OCI-LY1 (cell line): ENCODE results near the gene HMGB1.
A peak's percentile ranks its signal among the peaks of the same experiment; 100 is the strongest.

Experiments
- H2AFZ ChIP-seq: fragments of 200-600 bp; sonication (generic), shearing (Covaris generic); 2 replicates; pipeline ENCODE4 v1.6.0; 2014; ENCODE audit warnings: antibody characterized with exemption, mild to moderate bottlenecking, low read length
- H3F3A ChIP-seq: fragments of 200-600 bp; sonication (generic), shearing (Covaris generic); 2 replicates; pipeline ENCODE4 v1.6.0; 2014; ENCODE audit warnings: mild to moderate bottlenecking, antibody characterized with exemption, low read length, moderate library complexity; ENCODE audit not compliant: insufficient read depth
- H3K27ac ChIP-seq: fragments of 200-600 bp; sonication (generic); 2 replicates; pipeline ENCODE4 v1.5.1; 2014; ENCODE audit warnings: low read length, mixed run types, mild to moderate bottlenecking, low read depth; ENCODE audit not compliant: poor library complexity, severe bottlenecking
- H3K27me3 ChIP-seq: fragments of 200-600 bp; sonication (generic); 2 replicates; pipeline ENCODE4 v1.6.0; 2014; ENCODE audit warnings: antibody characterized with exemption, mild to moderate bottlenecking, low read length, moderate library complexity; ENCODE audit not compliant: insufficient read depth
- H3K36me3 ChIP-seq: fragments of 200-600 bp; sonication (generic); 2 replicates; pipeline ENCODE4 v1.6.1; 2014; ENCODE audit warnings: mild to moderate bottlenecking, antibody characterized with exemption, low read length, moderate library complexity, mixed read lengths; ENCODE audit not compliant: insufficient read depth
- H3K4me1 ChIP-seq: fragments of 200-600 bp; sonication (generic); 2 replicates; pipeline ENCODE4 v1.5.1; 2014; ENCODE audit warnings: mild to moderate bottlenecking, low read length, moderate library complexity; ENCODE audit not compliant: insufficient read depth, severe bottlenecking
- H3K4me2 ChIP-seq: fragments of 200-600 bp; sonication (generic), shearing (Covaris generic); 2 replicates; pipeline ENCODE4 v1.6.1; 2014; ENCODE audit warnings: low read length
- H3K4me3 ChIP-seq: fragments of 200-600 bp; sonication (generic); 2 replicates; pipeline ENCODE4 v1.5.1; 2014; ENCODE audit warnings: low read length, low read depth, mild to moderate bottlenecking, mixed read lengths; ENCODE audit not compliant: poor library complexity, severe bottlenecking
- H3K79me2 ChIP-seq: fragments of 200-600 bp; shearing (Covaris generic); 2 replicates; pipeline ENCODE4 v1.6.1; 2016; ENCODE audit warnings: mixed run types, low read length, mixed read lengths; ENCODE audit not compliant: insufficient read depth
- H3K9ac ChIP-seq: fragments of 200-600 bp; sonication (generic), shearing (Covaris generic); 2 replicates; pipeline ENCODE4 v1.6.1; 2014; ENCODE audit warnings: mild to moderate bottlenecking, low read length, mixed read lengths
- H3K9me2 ChIP-seq: fragments of 200-600 bp; sonication (generic), shearing (Covaris generic); 2 replicates; pipeline ENCODE4 v1.6.1; 2014; ENCODE audit warnings: low read depth, mild to moderate bottlenecking, low read length, mixed read lengths
- H3K9me3 ChIP-seq: fragments of 200-600 bp; shearing (Covaris generic); 2 replicates; pipeline ENCODE4 v1.6.1; 2014; ENCODE audit warnings: low read length, mixed read lengths
- H4K20me1 ChIP-seq: fragments of 200-600 bp; sonication (generic), shearing (Covaris generic); 2 replicates; pipeline ENCODE4 v1.6.0; 2016; ENCODE audit warnings: mild to moderate bottlenecking, low read length; ENCODE audit not compliant: insufficient read depth
- EZH2 ChIP-seq: fragments of 200-600 bp; sonication (generic), shearing (Covaris generic); IDR thresholded peaks from 2 replicates; pipeline ENCODE4 v1.8.0; 2017; ENCODE audit warnings: borderline replicate concordance, mixed run types, mild to moderate bottlenecking, antibody characterized with exemption, low read length, moderate library complexity, mixed read lengths
- TF ChIP-seq, protein P1 (sequence below): fragments of 200-600 bp; sonication (generic), shearing (Covaris generic); IDR thresholded peaks from 2 replicates; pipeline ENCODE4 v1.5.1; 2017; ENCODE audit warnings: mild to moderate bottlenecking, antibody characterized with exemption, low read length, moderate library complexity, mixed read lengths

HMGB1 gene

DNA sequence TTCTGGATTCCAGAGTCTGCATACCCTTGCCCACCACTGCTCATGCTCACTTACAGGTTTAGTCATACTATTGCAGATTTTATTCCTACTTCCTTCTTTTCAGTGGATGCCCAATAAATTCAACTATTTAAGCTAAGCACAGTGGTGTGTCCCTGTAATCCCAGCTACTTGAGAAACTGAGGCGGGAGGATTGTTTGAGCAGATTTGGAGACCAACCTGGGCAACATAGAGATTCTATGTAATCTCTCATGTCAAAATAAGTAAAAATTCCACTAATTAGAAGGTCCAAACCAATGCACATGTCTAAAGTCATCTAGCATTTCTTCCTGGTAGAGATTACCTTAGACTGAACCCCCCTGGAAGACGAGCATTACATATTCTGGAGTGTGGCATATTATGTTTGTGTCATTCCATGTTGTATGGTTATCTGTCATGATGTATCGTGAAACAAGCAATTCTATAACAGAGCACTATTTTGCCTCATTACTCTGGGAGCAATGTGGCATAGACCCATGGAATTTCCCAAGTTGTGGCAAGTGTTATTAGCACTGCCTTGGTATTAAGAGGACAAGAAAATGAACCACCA, 8.3 kb downstream of the HMGB1 start:
- TF ChIP-seq, protein P1, sequence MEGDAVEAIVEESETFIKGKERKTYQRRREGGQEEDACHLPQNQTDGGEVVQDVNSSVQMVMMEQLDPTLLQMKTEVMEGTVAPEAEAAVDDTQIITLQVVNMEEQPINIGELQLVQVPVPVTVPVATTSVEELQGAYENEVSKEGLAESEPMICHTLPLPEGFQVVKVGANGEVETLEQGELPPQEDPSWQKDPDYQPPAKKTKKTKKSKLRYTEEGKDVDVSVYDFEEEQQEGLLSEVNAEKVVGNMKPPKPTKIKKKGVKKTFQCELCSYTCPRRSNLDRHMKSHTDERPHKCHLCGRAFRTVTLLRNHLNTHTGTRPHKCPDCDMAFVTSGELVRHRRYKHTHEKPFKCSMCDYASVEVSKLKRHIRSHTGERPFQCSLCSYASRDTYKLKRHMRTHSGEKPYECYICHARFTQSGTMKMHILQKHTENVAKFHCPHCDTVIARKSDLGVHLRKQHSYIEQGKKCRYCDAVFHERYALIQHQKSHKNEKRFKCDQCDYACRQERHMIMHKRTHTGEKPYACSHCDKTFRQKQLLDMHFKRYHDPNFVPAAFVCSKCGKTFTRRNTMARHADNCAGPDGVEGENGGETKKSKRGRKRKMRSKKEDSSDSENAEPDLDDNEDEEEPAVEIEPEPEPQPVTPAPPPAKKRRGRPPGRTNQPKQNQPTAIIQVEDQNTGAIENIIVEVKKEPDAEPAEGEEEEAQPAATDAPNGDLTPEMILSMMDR, result no peak
- no peak for TF ChIP-seq EZH2
- Histone ChIP-seq H3K79me2 (peaks cover 8% of the 10 kb centered on the region), H3K4me2 (no peak overlapping the region), H3K4me1 (peaks cover 76% of the 10 kb centered on the region), H4K20me1 (no peaks in the 10 kb centered on the region), H3K9me3 (no peaks in the 10 kb centered on the region), H3K27me3 (no peaks in the 10 kb centered on the region), H3K27ac (peak overlapping the region; percentile 90), H2AFZ (no peak overlapping the region), H3K9me2 (no peaks in the 10 kb centered on the region), H3F3A (peaks cover 35% of the 10 kb centered on the region), H3K4me3 (no peak overlapping the region), H3K9ac (no peak overlapping the region), H3K36me3 (peaks cover 45% of the 10 kb centered on the region)

DNA sequence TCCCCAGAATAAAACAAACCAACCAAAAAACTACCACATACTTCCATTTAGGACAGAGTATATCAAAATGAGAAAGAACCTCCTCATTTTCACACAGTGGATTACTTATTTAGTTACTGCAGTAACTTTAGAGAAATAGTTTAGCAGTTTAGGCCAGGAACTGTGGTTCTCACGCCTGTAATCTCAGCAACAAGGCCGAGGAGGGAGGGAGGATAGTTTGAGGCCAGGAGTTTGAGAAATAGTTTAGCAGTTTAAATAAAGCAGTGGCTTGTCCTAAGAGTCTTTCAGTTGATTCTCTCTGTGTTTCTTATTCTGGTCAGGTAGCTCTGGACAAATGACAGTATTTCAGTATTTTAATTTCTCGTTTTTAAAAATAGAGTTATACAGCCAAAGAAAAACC, 9.4 kb downstream of the HMGB1 start:
- Histone ChIP-seq H3K4me2 (peak overlapping the region; percentile 11; the same call in 1 of the 2 replicates), H3K79me2 (no peaks in the 10 kb centered on the region), H3K9me2 (no peaks in the 10 kb centered on the region), H3F3A (peaks cover 33% of the 10 kb centered on the region), H3K36me3 (peaks cover 34% of the 10 kb centered on the region), H3K9ac (peak overlapping the region; percentile 16; the same call in 1 of the 2 replicates), H3K4me3 (no peak overlapping the region), H4K20me1 (no peaks in the 10 kb centered on the region), H3K27me3 (no peaks in the 10 kb centered on the region), H3K4me1 (peaks cover 74% of the 10 kb centered on the region), H3K27ac (peak overlapping the region; percentile 90), H3K9me3 (no peaks in the 10 kb centered on the region), H2AFZ (no peak overlapping the region)
- no peak for TF ChIP-seq EZH2
- TF ChIP-seq, protein P1, result no peak

DNA sequence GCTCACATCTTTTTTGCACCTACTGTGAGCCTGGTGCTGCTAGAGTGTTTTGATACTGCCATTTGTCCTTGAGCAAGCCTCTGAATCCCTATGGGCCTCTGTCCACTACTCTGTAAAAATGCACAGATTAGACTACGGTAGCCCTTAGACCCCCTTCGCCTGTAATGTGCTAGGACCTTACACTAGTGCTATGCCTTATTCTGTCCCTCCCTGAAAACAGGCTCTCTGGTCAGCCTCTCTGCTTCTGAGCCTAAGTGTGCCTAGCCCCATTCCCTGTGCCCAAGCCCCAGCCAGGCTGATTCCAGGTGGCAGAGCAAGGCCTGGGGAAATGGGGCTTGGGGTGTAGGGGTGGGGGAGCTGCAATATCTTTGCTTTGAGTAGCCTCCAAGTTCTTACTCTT, 10.7 kb downstream of the HMGB1 start:
- H3K9me2 ChIP-seq, result no peaks in the 10 kb centered on the region
- H4K20me1 ChIP-seq, result no peaks in the 10 kb centered on the region
- no peak overlapping the region; the same call in 1 of the 2 replicates for H3K4me2 ChIP-seq
- no peak for TF ChIP-seq EZH2
- TF ChIP-seq, protein P1, result no peak
- H3K79me2 ChIP-seq, result no peaks in the 10 kb centered on the region
- H3K9ac ChIP-seq, result no peak overlapping the region
- peaks cover 36% of the 10 kb centered on the region for H3K36me3 ChIP-seq
- H3K9me3 ChIP-seq, result no peaks in the 10 kb centered on the region
- peak overlapping the region; percentile 56 for H3K27ac ChIP-seq
- no peaks in the 10 kb centered on the region for H3K27me3 ChIP-seq
- no peak overlapping the region for H2AFZ ChIP-seq
- H3F3A ChIP-seq, result peaks cover 33% of the 10 kb centered on the region
- H3K4me3 ChIP-seq, result no peak overlapping the region
- peaks cover 76% of the 10 kb centered on the region for H3K4me1 ChIP-seq
